GM12878 (cell line): ENCODE data around the gene TFCP2L1. TPM values are rescaled to one million over a fixed set of nuclear protein-coding genes. Genes with fewer than 3 reads are reported as not detected.

Experiments
- ATAC-seq: fragments of 200-7000 bp; cut with Tn5 transposase; 3 replicates; pipeline ENCODE4 v1.9.1; 2020; ENCODE audit warnings: mild to moderate bottlenecking, moderate library complexity
- BruUV-seq: library from RNA; stranded (reverse); fragments of 400-500 nt; replicated peaks from 2 replicates; lab custom pipeline; 2021; lab: Mats Ljungman, UMichigan
- CTCF ChIA-PET: fragments of 300-600 bp; sonication (Branson Sonifier 250); formaldehyde crosslinking; extraction: SDS; loops from one replicate; lab custom pipeline; 2021; ENCODE audit warnings: inconsistent platforms; lab: Yijun Ruan, JAX
- POLR2A ChIA-PET: fragments of 350-600 bp; formaldehyde crosslinking; extraction: SDS; loops from one replicate; lab custom pipeline; 2021; ENCODE audit warnings: inconsistent platforms; lab: Charles Lee
- RAD21 ChIA-PET: fragments of 300-600 bp; sonication (Branson Sonifier 250); formaldehyde crosslinking; loops from one replicate; lab custom pipeline; 2023; ENCODE audit warnings: antibody characterized with exemption; ENCODE audit not compliant: unreplicated experiment; lab: Charles Lee
- SMC1A ChIA-PET: fragments of 300-600 bp; sonication (Branson Sonifier 250); formaldehyde crosslinking; loops from one replicate; lab custom pipeline; 2023; ENCODE audit not compliant: unreplicated experiment, uncharacterized antibody; lab: Charles Lee
- DNase-seq: peaks from one replicate; pipeline ENCODE4 v3.0.0-alpha.2; 2011; ENCODE audit warnings: low read depth, low spot score
- FAIRE-seq: peaks from 3 replicates; lab custom pipeline; 2011; peaks lifted over from hg19 to GRCh38; lab: Jason Lieb, UNC
- H2AFZ ChIP-seq: 2 replicates; pipeline ENCODE4 v1.6.0; 2011; ENCODE audit warnings: low read depth, low read length, control low read depth; ENCODE audit not compliant: control insufficient read depth
- H3K27ac ChIP-seq: 2 replicates; pipeline ENCODE4 v1.5.1; 2011; ENCODE audit warnings: control low read depth; ENCODE audit not compliant: control insufficient read depth, insufficient read depth
- H3K27me3 ChIP-seq, 2 experiments: replicated peaks in 1 of 2; 2 replicates each; pipeline versions ENCODE4 v1.6.0 to v1.6.1; 2011; ENCODE audit warnings: low read length in 1 of 2; ENCODE audit not compliant: control insufficient read depth in 2 of 2, insufficient read depth in 2 of 2
- H3K36me3 ChIP-seq, 2 experiments: 2 replicates each; pipeline ENCODE4 v1.5.1; 2011; ENCODE audit warnings: low read length in 1 of 2; ENCODE audit not compliant: control insufficient read depth in 2 of 2, insufficient read depth in 2 of 2
- H3K4me1 ChIP-seq: 2 replicates; pipeline ENCODE4 v1.6.1; 2011; ENCODE audit warnings: mild to moderate bottlenecking, low read length, moderate library complexity, mixed read lengths; ENCODE audit not compliant: control insufficient read depth, insufficient read depth
- H3K4me2 ChIP-seq: 2 replicates; pipeline ENCODE4 v1.6.0; 2011; ENCODE audit warnings: control low read depth; ENCODE audit not compliant: control insufficient read depth, insufficient read depth
- H3K4me3 ChIP-seq: fragments of 200-600 bp; sonication (generic); 2 replicates; pipeline ENCODE4 v1.5.1; 2016
- H3K79me2 ChIP-seq: 2 replicates; pipeline ENCODE4 v1.6.0; 2011; ENCODE audit warnings: low read length; ENCODE audit not compliant: control insufficient read depth, insufficient read depth
- H3K9ac ChIP-seq: 2 replicates; pipeline ENCODE4 v1.8.0; 2011; ENCODE audit warnings: low read length, control low read depth, mixed read lengths; ENCODE audit not compliant: control insufficient read depth, insufficient read depth
- H3K9me3 ChIP-seq: replicated peaks from 3 replicates; pipeline ENCODE4 v1.5.1; 2011; ENCODE audit warnings: mild to moderate bottlenecking, low read length; ENCODE audit not compliant: control insufficient read depth, insufficient read depth
- H4K20me1 ChIP-seq: 2 replicates; pipeline ENCODE4 v1.6.0; 2011; ENCODE audit not compliant: control insufficient read depth, insufficient read depth
- EED ChIP-seq: sonication (generic); IDR thresholded peaks from 2 replicates; pipeline ENCODE4 v1.6.1; 2016; ENCODE audit warnings: antibody characterized with exemption, low read depth
- SKIL ChIP-seq: fragments of 450-650 bp; IDR thresholded peaks from 2 replicates; pipeline ENCODE4 v1.6.1; 2017; ENCODE audit warnings: mild to moderate bottlenecking, low read depth, inconsistent platforms; ENCODE audit not compliant: poor library complexity, severe bottlenecking
- ZBTB40 ChIP-seq: fragments of 450-650 bp; IDR thresholded peaks from 2 replicates; pipeline ENCODE4 v1.6.1; 2016; ENCODE audit warnings: mild to moderate bottlenecking, moderate library complexity, borderline replicate concordance
- WGBS: methylation state at CpG from one replicate; pipeline ENCODE4 v1.1.6; 2016; ENCODE audit warnings: low lambda C conversion rate; ENCODE audit not compliant: insufficient replicate concordance, insufficient coverage; ENCODE audit errors: missing lambda C conversion rate; 5-methylcytosine and 5-hydroxymethylcytosine counted together
- in situ Hi-C: fragments of 300-500 bp; cut with MboI; formaldehyde crosslinking; loops from 9 replicates; pipeline ENCODE4 v1.14.3; 2018; ENCODE audit warnings: mixed read lengths
- intact Hi-C: fragments of 100-400 bp; cut with micrococcal nuclease; formaldehyde crosslinking; loops from one replicate; pipeline ENCODE4 v1.14.2; 2022; ENCODE audit not compliant: unreplicated experiment
- polyA plus RNA-seq, 11 experiments: library from polyadenylated mRNA; depleted of rRNA in 4 of 11; unstranded in 6 of 11; stranded (reverse) in 5 of 11; fragments of >200 nt; fragmentation: Nextera tagmentation in 4 of 11; fragmentation: Illumina TruSeq in 1 of 11; extraction: Ambion mirVana in 4 of 11; extraction: Trizol in 1 of 11; gene quantifications; 1 replicate in 1 of 11; 2 replicates in 10 of 11; pipeline versions ENCODE4 v1.2.1 to v1.2.3, GENCODE V29; 2011 to 2016; ENCODE audit warnings: inconsistent platforms in 2 of 11, missing spikeins in 2 of 11, low read depth in 1 of 11
- total RNA-seq, 4 experiments: library from RNA; depleted of rRNA in 3 of 4; stranded (reverse); fragments of >200 nt in 3 of 4; fragmentation: Illumina TruSeq in 1 of 4; extraction: Trizol in 1 of 4; gene quantifications; 2 replicates each; pipeline versions ENCODE4 v1.2.1 to v1.2.3, GENCODE V29; 2013 to 2021

TFCP2L1 gene
- total and polyA plus RNA-seq, 10 of the 15 experiments (the other 5 are each of a cell fraction or from before 2014, with no cell fraction given), result 0.02 to 0.21 (median 0.09) TPM; not detected in 1

DNA sequence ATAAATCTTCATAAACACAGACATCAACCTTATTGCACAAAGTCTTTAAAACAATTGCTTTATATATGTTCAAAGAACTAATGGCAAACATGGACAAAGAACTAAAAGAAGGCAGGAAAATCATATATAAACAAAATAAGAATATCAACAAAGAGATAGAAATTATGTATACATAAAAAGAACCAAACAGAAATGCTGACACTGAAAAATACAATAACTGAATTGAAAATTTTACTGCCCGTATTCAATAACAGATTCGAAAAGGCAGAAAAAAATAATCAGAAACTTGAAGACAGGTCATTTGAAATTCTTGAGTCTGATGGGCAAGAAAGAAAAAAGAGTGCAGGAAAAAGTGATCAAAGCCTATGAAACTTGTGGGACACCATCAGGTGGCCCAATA, 22.0 kb upstream of the TFCP2L1 start:
- FAIRE-seq, result no peak
- intact Hi-C loops, result no loop called here
- no peak for ATAC-seq

More for the DNA sequence above, 22.0 kb upstream of the TFCP2L1 start:
- Histone ChIP-seq H3K27me3 (peaks cover 0 to 2% of the 10 kb centered on the region in 2 experiments; a peak in 1 of 4 replicates), H3K27ac (no peak overlapping the region), H3K36me3 (no peaks in the 10 kb centered on the region), H3K4me3 (no peak overlapping the region), H3K79me2 (no peaks in the 10 kb centered on the region), H4K20me1 (no peaks in the 10 kb centered on the region), H2AFZ (no peak overlapping the region), H3K9ac (no peak overlapping the region), H3K4me1 (no peaks in the 10 kb centered on the region), H3K9me3 (no peaks in the 10 kb centered on the region), H3K4me2 (no peak overlapping the region)
- TF ChIP-seq EED (no peak), ZBTB40 (no peak), SKIL (no peak)
- ChIA-PET RAD21 (no interaction called here), CTCF (no interaction called here), SMC1A (no interaction called here), POLR2A (no interaction called here)
- BruUV-seq, result no TSS peak
- in situ Hi-C loops, result no loop called here
- no peak for DNase-seq
- 65% methylated on average over 2 of the region's 2 CpGs for WGBS
